DOHH2 (cell line): ENCODE results near the gene ARL16.

ENCODE experiments used
- H3F3A ChIP-seq: fragments of 200-600 bp; sonication (generic), shearing (Covaris generic); 2 replicates; pipeline ENCODE4 v1.6.0; 2016; ENCODE audit warnings: antibody characterized with exemption, mild to moderate bottlenecking; ENCODE audit not compliant: control insufficient read depth, insufficient read depth
- H3K27ac ChIP-seq: fragments of 200-600 bp; sonication (generic); 2 replicates; pipeline ENCODE4 v1.5.1; 2014; ENCODE audit warnings: low read depth, mild to moderate bottlenecking, low read length, moderate library complexity
- H3K27me3 ChIP-seq: fragments of 200-600 bp; sonication (generic); 2 replicates; pipeline ENCODE4 v1.6.1; 2014; ENCODE audit warnings: mild to moderate bottlenecking, low read length, mixed read lengths; ENCODE audit not compliant: control insufficient read depth
- H3K36me3 ChIP-seq: fragments of 200-600 bp; sonication (generic); 2 replicates; pipeline ENCODE4 v1.6.1; 2014; ENCODE audit warnings: mild to moderate bottlenecking, low read length, moderate library complexity, mixed read lengths; ENCODE audit not compliant: control insufficient read depth
- H3K4me1 ChIP-seq: fragments of 200-600 bp; sonication (generic); 2 replicates; pipeline ENCODE4 v1.6.1; 2014; ENCODE audit warnings: mild to moderate bottlenecking, low read length, mixed read lengths; ENCODE audit not compliant: control insufficient read depth
- H3K4me2 ChIP-seq: fragments of 200-600 bp; sonication (generic); 2 replicates; pipeline ENCODE4 v1.6.0; 2014; ENCODE audit warnings: mild to moderate bottlenecking, low read length, moderate library complexity
- H3K4me3 ChIP-seq: fragments of 200-600 bp; sonication (generic); 2 replicates; pipeline ENCODE4 v1.5.1; 2014; ENCODE audit warnings: mild to moderate bottlenecking, low read length, mixed read lengths
- H3K79me2 ChIP-seq: fragments of 200-600 bp; sonication (generic); 2 replicates; pipeline ENCODE4 v1.6.1; 2014; ENCODE audit warnings: mild to moderate bottlenecking, low read length, mixed read lengths; ENCODE audit not compliant: control insufficient read depth
- H3K9me2 ChIP-seq: fragments of 200-600 bp; sonication (generic); replicated peaks from 2 replicates; pipeline ENCODE4 v1.6.1; 2014; ENCODE audit warnings: mild to moderate bottlenecking, low read length, mixed read lengths; ENCODE audit not compliant: control insufficient read depth
- H3K9me3 ChIP-seq: fragments of 200-600 bp; sonication (generic); 2 replicates; pipeline ENCODE4 v1.6.1; 2014; ENCODE audit warnings: antibody characterized with exemption, low read length, mixed read lengths; ENCODE audit not compliant: control insufficient read depth, insufficient read depth
- H4K20me1 ChIP-seq: fragments of 200-600 bp; sonication (generic); 2 replicates; pipeline ENCODE4 v1.6.0; 2014; ENCODE audit warnings: low read depth, mild to moderate bottlenecking, antibody characterized with exemption, low read length, moderate library complexity; ENCODE audit not compliant: control insufficient read depth, insufficient read depth
- CTCF ChIP-seq: fragments of 200-600 bp; sonication (generic); IDR thresholded peaks from one replicate; pipeline ENCODE4 v1.5.1; 2014; ENCODE audit warnings: antibody characterized with exemption, mild to moderate bottlenecking, low read depth, low read length; ENCODE audit not compliant: poor library complexity, severe bottlenecking
- EZH2phosphoT487 ChIP-seq: fragments of 200-600 bp; sonication (generic); IDR thresholded peaks from 2 replicates; pipeline ENCODE4 v1.6.1; 2017; ENCODE audit warnings: borderline replicate concordance, mild to moderate bottlenecking, antibody characterized with exemption, low read length, moderate library complexity, mixed read lengths

Gene ARL16

GRCh38 chr17:81720267-81721071 lies 36.9 kb upstream of the ARL16 start:
- Histone ChIP-seq H4K20me1 (no peaks in the 10 kb centered on the region), H3F3A (no peaks in the 10 kb centered on the region), H3K27ac (no peak overlapping the region), H3K9me2 (no peaks in the 10 kb centered on the region), H3K4me3 (no peak overlapping the region), H3K9me3 (no peaks in the 10 kb centered on the region), H3K4me1 (no peaks in the 10 kb centered on the region), H3K27me3 (peaks cover 7% of the 10 kb centered on the region; the same call in 1 of the 2 replicates), H3K36me3 (peaks cover 24% of the 10 kb centered on the region; the same call in 1 of the 2 replicates), H3K4me2 (no peak overlapping the region), H3K79me2 (no peaks in the 10 kb centered on the region)
- TF ChIP-seq EZH2phosphoT487 (no peak), CTCF (no peak)

- Histone ChIP-seq H3K36me3 (peaks cover 30% of the 10 kb centered on the region), H3K9me3 (no peaks in the 10 kb centered on the region), H3K4me3 (no peak overlapping the region), H3K27me3 (peaks cover 7% of the 10 kb centered on the region; the same call in 1 of the 2 replicates), H3K4me1 (no peaks in the 10 kb centered on the region), H3K27ac (no peak overlapping the region), H3K9me2 (no peaks in the 10 kb centered on the region), H4K20me1 (no peaks in the 10 kb centered on the region), H3K79me2 (peaks cover 7% of the 10 kb centered on the region), H3K4me2 (no peak overlapping the region), H3F3A (no peaks in the 10 kb centered on the region)
- TF ChIP-seq CTCF (no peak), EZH2phosphoT487 (no peak)
These were observed 36.0 kb upstream of the ARL16 start for GRCh38 chr17:81719410-81720266.

- H3K4me1 ChIP-seq, result peaks cover 11% of the 10 kb centered on the region
These were observed 34.1 kb upstream of the ARL16 start for GRCh38 chr17:81717766-81718089.

More at GRCh38 chr17:81717766-81718089, 34.1 kb upstream of the ARL16 start:
- H3K9me3 ChIP-seq, result no peaks in the 10 kb centered on the region
- peaks cover 38% of the 10 kb centered on the region for H3K36me3 ChIP-seq
- no peak for TF ChIP-seq EZH2phosphoT487
- TF ChIP-seq CTCF, result no peak
- H3F3A ChIP-seq, result no peaks in the 10 kb centered on the region
- H3K27ac ChIP-seq, result no peak overlapping the region
- no peaks in the 10 kb centered on the region for H4K20me1 ChIP-seq
- H3K4me3 ChIP-seq, result no peak overlapping the region
- H3K9me2 ChIP-seq, result no peaks in the 10 kb centered on the region
- no peaks in the 10 kb centered on the region for H3K27me3 ChIP-seq
- H3K79me2 ChIP-seq, result peaks cover 26% of the 10 kb centered on the region
- no peak overlapping the region for H3K4me2 ChIP-seq
